Measurements from ENCODE around the gene RNF26.

RNF26 gene

GRCh38 chr11:119362741-119363080 is 28.4 kb downstream of the RNF26 start:
- Histone ChIP-seq H3K36me3 (ENCODE audit: control insufficient read depth in 2 of 2, insufficient read depth in 2 of 2, low read length in 2 of 2) (peaks cover 0 to 10% of the 10 kb centered on the region in 2 donors), H3K9me3 (ENCODE audit: control insufficient read depth in 2 of 2, low read length in 2 of 2) (no peaks in the 10 kb centered on the region), H3K27me3 (ENCODE audit: control insufficient read depth in 2 of 2, insufficient read depth in 2 of 2, low read length in 2 of 2) (peaks cover 6 to 13% of the 10 kb centered on the region in 2 donors), H3K4me3 (ENCODE audit: low read length in 2 of 2) (peak overlapping the region; percentile 53 to 68), H3K4me1 (ENCODE audit: control insufficient read depth in 2 of 2, insufficient read depth in 2 of 2, low read length in 2 of 2) (peaks cover 32 to 43% of the 10 kb centered on the region in 2 donors), H3K9ac (ENCODE audit: low read depth in 1 of 2, low read length in 2 of 2) (peak overlapping the region; percentile 17 to 70), H3K27ac (ENCODE audit: low read depth in 2 of 2, low read length in 2 of 2) (peak overlapping the region in 1 of 2 donors; percentile 41)

DNA sequence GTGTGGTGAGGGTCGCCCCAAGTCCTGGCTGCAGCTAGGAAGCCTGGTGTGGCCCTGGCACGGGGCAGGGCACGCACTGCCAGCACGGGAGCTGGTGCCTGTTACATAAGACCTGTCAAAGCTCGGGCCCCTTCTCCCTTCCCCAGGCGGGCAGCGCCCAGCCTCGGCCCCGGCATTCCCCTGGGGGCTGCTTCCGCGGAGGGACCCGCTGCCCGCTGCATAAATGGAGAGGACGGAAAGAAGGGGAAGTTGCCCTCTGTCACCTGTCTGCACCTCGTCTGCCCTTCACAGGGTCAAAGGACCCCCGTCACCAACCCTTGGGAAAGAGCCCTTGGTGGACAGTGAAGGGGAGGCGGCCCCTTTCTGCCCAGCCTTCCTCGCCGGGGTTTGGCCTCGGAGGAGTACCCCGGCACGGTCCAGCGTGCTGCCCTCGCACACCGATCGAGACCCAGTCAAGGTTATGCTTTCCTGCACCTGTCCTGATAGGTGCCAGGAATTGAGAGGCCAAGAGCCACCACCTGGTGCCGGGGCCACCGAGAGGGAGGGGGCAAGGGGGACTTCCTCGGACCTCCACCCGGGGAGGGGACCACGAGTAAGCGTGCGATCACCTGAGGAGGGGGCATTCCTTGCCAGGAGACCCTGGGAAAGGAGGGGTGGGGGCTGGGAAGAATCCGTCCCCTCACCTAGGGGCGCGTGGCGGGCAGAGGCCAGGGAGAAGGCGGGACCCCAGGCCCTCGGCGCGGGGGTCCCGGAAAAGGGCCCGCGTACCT is 28.9 kb downstream of the RNF26 start:
- Histone ChIP-seq H3K4me1 (ENCODE audit: control insufficient read depth in 2 of 2, insufficient read depth in 2 of 2, low read length in 2 of 2) (peaks cover 38 to 49% of the 10 kb centered on the region in 2 donors), H3K9ac (ENCODE audit: low read depth in 1 of 2, low read length in 2 of 2) (peak overlapping the region; percentile 47 to 70), H3K27me3 (ENCODE audit: control insufficient read depth in 2 of 2, insufficient read depth in 2 of 2, low read length in 2 of 2) (peaks cover 4 to 13% of the 10 kb centered on the region in 2 donors), H3K4me3 (ENCODE audit: low read length in 2 of 2) (peak overlapping the region; percentile 53 to 68), H3K27ac (ENCODE audit: low read depth in 2 of 2, low read length in 2 of 2) (peak overlapping the region; percentile 38 to 41), H3K36me3 (ENCODE audit: control insufficient read depth in 2 of 2, insufficient read depth in 2 of 2, low read length in 2 of 2) (peaks cover 0 to 7% of the 10 kb centered on the region in 2 donors), H3K9me3 (ENCODE audit: control insufficient read depth in 2 of 2, low read length in 2 of 2) (no peaks in the 10 kb centered on the region)

DNA sequence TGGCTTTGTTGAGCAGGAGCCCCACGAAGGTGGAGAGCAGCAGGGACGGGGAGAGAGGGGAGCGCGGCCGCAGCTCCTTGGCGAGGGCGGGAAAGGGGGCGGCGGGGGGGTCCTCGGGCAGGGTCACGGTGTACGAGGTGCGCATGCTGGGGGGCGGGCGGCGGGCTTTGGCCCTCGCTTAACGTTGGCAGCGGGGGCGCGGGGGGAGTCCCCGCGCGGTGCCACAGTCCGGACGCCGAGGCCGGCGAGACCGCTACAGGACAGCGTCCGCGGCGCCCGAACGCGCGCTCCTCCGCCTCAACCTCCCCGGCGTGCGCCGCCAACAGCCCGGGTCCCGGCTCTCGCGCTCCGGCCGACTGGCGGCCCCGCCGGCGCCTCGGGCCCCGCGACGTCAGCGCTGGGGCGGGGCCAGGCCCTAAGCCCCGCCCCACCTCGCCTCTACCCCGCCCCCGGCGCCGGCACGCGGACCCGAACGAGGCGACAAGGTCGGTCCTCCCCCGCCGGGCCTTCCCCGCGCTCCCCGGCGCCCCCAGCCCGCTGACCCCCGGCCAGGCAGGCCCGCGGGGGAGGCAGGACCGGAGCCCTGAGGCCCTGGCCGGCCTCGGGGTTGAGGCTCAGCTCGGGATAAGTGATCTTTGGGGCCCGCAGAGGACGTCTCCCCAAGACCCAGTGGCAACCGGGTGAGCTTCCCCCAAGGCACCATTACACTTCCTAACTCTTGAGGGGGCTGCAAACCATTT is 29.7 kb downstream of the RNF26 start:
- Histone ChIP-seq H3K27ac (ENCODE audit: low read depth in 2 of 2, low read length in 2 of 2) (peak overlapping the region; percentile 44 to 93), H3K4me3 (ENCODE audit: low read length in 2 of 2) (peak overlapping the region; percentile 53 to 68), H3K27me3 (ENCODE audit: control insufficient read depth in 2 of 2, insufficient read depth in 2 of 2, low read length in 2 of 2) (peaks cover 4 to 13% of the 10 kb centered on the region in 2 donors), H3K36me3 (ENCODE audit: control insufficient read depth in 2 of 2, insufficient read depth in 2 of 2, low read length in 2 of 2) (peaks cover 0 to 4% of the 10 kb centered on the region in 2 donors), H3K4me1 (ENCODE audit: control insufficient read depth in 2 of 2, insufficient read depth in 2 of 2, low read length in 2 of 2) (peaks cover 45 to 56% of the 10 kb centered on the region in 2 donors), H3K9me3 (ENCODE audit: control insufficient read depth in 2 of 2, low read length in 2 of 2) (no peaks in the 10 kb centered on the region), H3K9ac (ENCODE audit: low read depth in 1 of 2, low read length in 2 of 2) (peak overlapping the region in 1 of 2 donors; percentile 70)

- no peaks in the 10 kb centered on the region for H3K9me3 ChIP-seq (ENCODE audit: control insufficient read depth in 2 of 2, low read length in 2 of 2)
- H3K27ac ChIP-seq (ENCODE audit: low read depth in 2 of 2, low read length in 2 of 2) = peak overlapping the region; percentile 44 to 93
- no peaks in the 10 kb centered on the region for H3K36me3 ChIP-seq (ENCODE audit: control insufficient read depth in 2 of 2, insufficient read depth in 2 of 2, low read length in 2 of 2)
- H3K9ac ChIP-seq (ENCODE audit: low read depth in 1 of 2, low read length in 2 of 2) = peak overlapping the region in 1 of 2 donors; percentile 30
- peak overlapping the region; percentile 27 to 32 for H3K4me3 ChIP-seq (ENCODE audit: low read length in 2 of 2)
- peaks cover 54 to 66% of the 10 kb centered on the region in 2 donors for H3K4me1 ChIP-seq (ENCODE audit: control insufficient read depth in 2 of 2, insufficient read depth in 2 of 2, low read length in 2 of 2)
- peaks cover 4 to 13% of the 10 kb centered on the region in 2 donors for H3K27me3 ChIP-seq (ENCODE audit: control insufficient read depth in 2 of 2, insufficient read depth in 2 of 2, low read length in 2 of 2)
These were observed 30.8 kb downstream of the RNF26 start for GRCh38 chr11:119365071-119365591.

DNA sequence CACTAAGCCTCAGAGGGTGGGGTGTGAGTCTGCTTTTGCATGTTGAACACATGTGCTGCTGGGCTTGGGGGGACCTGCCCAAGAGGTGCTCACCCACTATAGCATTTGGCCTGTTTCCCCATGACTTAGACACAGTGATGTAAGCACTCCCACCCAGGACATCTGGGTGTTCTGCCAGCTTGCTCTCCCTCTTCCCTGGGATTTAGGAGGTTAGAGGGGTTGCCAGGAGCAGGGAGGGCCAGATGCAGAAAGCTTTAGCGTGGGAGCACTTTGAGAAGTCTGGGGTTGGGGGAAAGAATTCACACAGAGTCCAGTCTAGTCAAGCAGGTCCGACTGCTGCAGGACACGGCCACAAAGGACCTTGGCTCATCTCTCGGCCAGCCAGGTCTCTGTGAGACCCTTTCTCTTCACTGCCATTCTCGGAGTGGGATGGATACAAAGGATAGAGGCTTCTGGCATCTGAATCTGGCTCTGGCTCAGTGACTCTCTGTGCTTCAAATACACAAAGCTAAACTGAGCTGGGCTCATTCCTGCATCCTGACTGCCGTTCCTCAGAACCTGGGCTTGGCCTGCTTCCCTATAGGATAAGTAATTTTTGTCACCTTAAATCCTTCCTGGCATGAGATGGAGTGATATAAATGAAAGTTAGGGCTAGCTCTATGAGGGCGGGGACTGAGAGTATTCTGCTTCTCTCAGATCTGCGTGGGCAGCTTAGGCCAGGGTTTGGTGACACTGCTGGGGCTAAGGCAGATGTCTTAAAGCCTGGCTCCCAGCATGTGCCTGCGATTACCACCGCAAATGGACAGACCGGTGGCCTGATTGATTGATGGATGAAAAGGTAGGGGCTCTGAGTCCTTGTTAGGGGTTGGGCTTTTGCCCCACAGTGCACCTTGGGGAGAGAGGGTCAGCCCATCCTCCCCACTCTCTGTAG is 32.6 kb downstream of the RNF26 start:
- no peaks in the 10 kb centered on the region for H3K36me3 ChIP-seq (ENCODE audit: control insufficient read depth in 2 of 2, insufficient read depth in 2 of 2, low read length in 2 of 2)
- H3K27ac ChIP-seq (ENCODE audit: low read depth in 2 of 2, low read length in 2 of 2) = peak overlapping the region; percentile 90 to 93
- peaks cover 63 to 75% of the 10 kb centered on the region in 2 donors for H3K4me1 ChIP-seq (ENCODE audit: control insufficient read depth in 2 of 2, insufficient read depth in 2 of 2, low read length in 2 of 2)
- peak overlapping the region in 1 of 2 donors; percentile 26 for H3K4me3 ChIP-seq (ENCODE audit: low read length in 2 of 2)
- H3K9me3 ChIP-seq (ENCODE audit: control insufficient read depth in 2 of 2, low read length in 2 of 2) = no peaks in the 10 kb centered on the region
- H3K27me3 ChIP-seq (ENCODE audit: control insufficient read depth in 2 of 2, insufficient read depth in 2 of 2, low read length in 2 of 2) = peaks cover 4 to 13% of the 10 kb centered on the region in 2 donors
- peak overlapping the region in 1 of 2 donors; percentile 38 for H3K9ac ChIP-seq (ENCODE audit: low read depth in 1 of 2, low read length in 2 of 2)

DNA sequence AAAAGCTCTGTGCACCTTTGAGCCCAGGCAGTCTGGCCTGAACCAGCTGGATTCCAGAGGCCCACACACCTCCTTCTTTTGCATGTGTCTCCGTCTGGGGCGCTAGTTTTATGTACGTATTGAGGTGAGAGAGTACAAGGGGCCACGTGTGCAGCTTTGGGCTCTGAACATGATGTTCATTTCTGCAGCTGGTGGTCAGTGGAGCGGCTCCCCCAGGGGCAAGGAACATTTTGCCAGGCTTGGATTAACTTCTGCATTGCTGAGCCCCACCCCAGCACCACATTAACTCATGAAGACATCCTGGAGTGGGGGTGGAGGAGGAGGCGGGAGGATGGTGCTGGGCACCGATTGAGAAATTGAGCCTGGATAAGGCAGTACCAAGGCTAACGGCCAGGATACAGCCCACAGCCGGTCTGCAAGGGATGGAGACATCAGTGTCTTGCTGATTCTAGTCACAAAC is 33.4 kb downstream of the RNF26 start:
- H3K27ac ChIP-seq (ENCODE audit: low read depth in 2 of 2, low read length in 2 of 2) = peak overlapping the region; percentile 90 to 93
- H3K4me1 ChIP-seq (ENCODE audit: control insufficient read depth in 2 of 2, insufficient read depth in 2 of 2, low read length in 2 of 2) = peaks cover 63 to 75% of the 10 kb centered on the region in 2 donors
- peak overlapping the region; percentile 65 to 72 for H3K9ac ChIP-seq (ENCODE audit: low read depth in 1 of 2, low read length in 2 of 2)

GRCh38 chr11:119368121-119369034 is 34.1 kb downstream of the RNF26 start:
- Histone ChIP-seq H3K4me3 (ENCODE audit: low read length in 2 of 2) (peak overlapping the region; percentile 48 to 61), H3K36me3 (ENCODE audit: control insufficient read depth in 2 of 2, insufficient read depth in 2 of 2, low read length in 2 of 2) (no peaks in the 10 kb centered on the region), H3K4me1 (ENCODE audit: control insufficient read depth in 2 of 2, insufficient read depth in 2 of 2, low read length in 2 of 2) (peaks cover 59 to 73% of the 10 kb centered on the region in 2 donors), H3K9ac (ENCODE audit: low read depth in 1 of 2, low read length in 2 of 2) (peak overlapping the region; percentile 65 to 72), H3K27ac (ENCODE audit: low read depth in 2 of 2, low read length in 2 of 2) (peak overlapping the region; percentile 90 to 93), H3K27me3 (ENCODE audit: control insufficient read depth in 2 of 2, insufficient read depth in 2 of 2, low read length in 2 of 2) (peaks cover 1 to 2% of the 10 kb centered on the region in 2 donors), H3K9me3 (ENCODE audit: control insufficient read depth in 2 of 2, low read length in 2 of 2) (no peaks in the 10 kb centered on the region)

More for the DNA sequence above, 33.4 kb downstream of the RNF26 start:
- H3K36me3 ChIP-seq (ENCODE audit: control insufficient read depth in 2 of 2, insufficient read depth in 2 of 2, low read length in 2 of 2) = no peaks in the 10 kb centered on the region
- peaks cover 4 to 9% of the 10 kb centered on the region in 2 donors for H3K27me3 ChIP-seq (ENCODE audit: control insufficient read depth in 2 of 2, insufficient read depth in 2 of 2, low read length in 2 of 2)
- peak overlapping the region; percentile 41 to 61 for H3K4me3 ChIP-seq (ENCODE audit: low read length in 2 of 2)
- no peaks in the 10 kb centered on the region for H3K9me3 ChIP-seq (ENCODE audit: control insufficient read depth in 2 of 2, low read length in 2 of 2)

GRCh38 chr11:119369132-119369925 is 35.0 kb downstream of the RNF26 start:
- peak overlapping the region; percentile 90 to 93 for H3K27ac ChIP-seq (ENCODE audit: low read depth in 2 of 2, low read length in 2 of 2)
- no peaks in the 10 kb centered on the region for H3K27me3 ChIP-seq (ENCODE audit: control insufficient read depth in 2 of 2, insufficient read depth in 2 of 2, low read length in 2 of 2)
- H3K4me1 ChIP-seq (ENCODE audit: control insufficient read depth in 2 of 2, insufficient read depth in 2 of 2, low read length in 2 of 2) = peaks cover 56 to 71% of the 10 kb centered on the region in 2 donors
- no peaks in the 10 kb centered on the region for H3K9me3 ChIP-seq (ENCODE audit: control insufficient read depth in 2 of 2, low read length in 2 of 2)
- H3K36me3 ChIP-seq (ENCODE audit: control insufficient read depth in 2 of 2, insufficient read depth in 2 of 2, low read length in 2 of 2) = no peaks in the 10 kb centered on the region
- peak overlapping the region; percentile 63 to 72 for H3K9ac ChIP-seq (ENCODE audit: low read depth in 1 of 2, low read length in 2 of 2)
- peak overlapping the region; percentile 48 to 61 for H3K4me3 ChIP-seq (ENCODE audit: low read length in 2 of 2)
